Raji (cell line): ENCODE measurements around the gene USP32.

Experiments used
- POLR2A ChIP-seq: IDR thresholded peaks from 2 replicates; pipeline ENCODE4 v1.6.1; 2011; ENCODE audit warnings: low read depth, low read length, control low read depth; ENCODE audit not compliant: insufficient read depth

USP32 gene

GRCh38 chr17:60325730-60326524 is 66.0 kb downstream of the USP32 start:
- no peak for TF ChIP-seq POLR2A

- TF ChIP-seq POLR2A: no peak
Observed at GRCh38 chr17:60323754-60324153, 68.2 kb downstream of the USP32 start.

GRCh38 chr17:60322056-60322387 is 69.9 kb downstream of the USP32 start:
- TF ChIP-seq POLR2A: no peak

GRCh38 chr17:60321336-60322055 is 70.4 kb downstream of the USP32 start:
- no peak for TF ChIP-seq POLR2A

- TF ChIP-seq POLR2A: no peak
Observed at GRCh38 chr17:60318830-60319229, 73.1 kb downstream of the USP32 start.

GRCh38 chr17:60318326-60318725 is 73.6 kb downstream of the USP32 start:
- no peak for TF ChIP-seq POLR2A

- TF ChIP-seq POLR2A: no peak
Observed at GRCh38 chr17:60315650-60316049, 76.3 kb downstream of the USP32 start.

- no peak for TF ChIP-seq POLR2A
Observed at GRCh38 chr17:60314423-60314822, 77.5 kb downstream of the USP32 start.

GRCh38 chr17:60311936-60312335 is 80.0 kb downstream of the USP32 start:
- TF ChIP-seq POLR2A: no peak

- TF ChIP-seq POLR2A: no peak
Observed at GRCh38 chr17:60311186-60311585, 80.7 kb downstream of the USP32 start.

GRCh38 chr17:60305141-60305540 is 86.8 kb downstream of the USP32 start:
- TF ChIP-seq POLR2A: no peak

GRCh38 chr17:60304502-60304901 is 87.4 kb downstream of the USP32 start:
- no peak for TF ChIP-seq POLR2A

- no peak for TF ChIP-seq POLR2A
Observed at GRCh38 chr17:60303406-60304099, 88.4 kb downstream of the USP32 start.

- TF ChIP-seq POLR2A: no peak
Observed at GRCh38 chr17:60301649-60302048, 90.3 kb downstream of the USP32 start.

- TF ChIP-seq POLR2A: no peak
Observed at GRCh38 chr17:60300949-60301348, 91.0 kb downstream of the USP32 start.

GRCh38 chr17:60300011-60300410 is 91.9 kb downstream of the USP32 start:
- TF ChIP-seq POLR2A: no peak
